Nephron (organoid): ENCODE data around the gene CEP72.
"Not testable (repeated sequence)": the region's sequence is repeated elsewhere in the genome, so short reads cannot be mapped to it uniquely, and the experiment has no call there.

Source experiments
- H3K27ac Mint-ChIP-seq, 3 experiments: 2 replicates each; pipeline ENCODE4 v1.8.0; 2020; ENCODE audit warnings: mixed read lengths in 3 of 3, mild to moderate bottlenecking in 2 of 3, moderate library complexity in 1 of 3
- H3K27me3 Mint-ChIP-seq: 2 replicates; pipeline ENCODE4 v1.8.0; 2021; ENCODE audit warnings: low read depth, mild to moderate bottlenecking, moderate library complexity, mixed read lengths
- H3K36me3 Mint-ChIP-seq: 2 replicates; pipeline ENCODE4 v1.8.0; 2020; ENCODE audit warnings: low read depth, mixed read lengths
- H3K4me1 Mint-ChIP-seq: 2 replicates; pipeline ENCODE4 v1.8.0; 2020; ENCODE audit warnings: mixed read lengths
- H3K4me3 Mint-ChIP-seq, 3 experiments: 2 replicates each; pipeline ENCODE4 v1.8.0; 2020; ENCODE audit warnings: mild to moderate bottlenecking in 3 of 3, mixed read lengths in 3 of 3, moderate library complexity in 2 of 3
- H3K9me3 Mint-ChIP-seq: 2 replicates; pipeline ENCODE4 v1.8.0; 2020; ENCODE audit warnings: mixed read lengths
- CTCF ChIP-seq, 3 experiments: fragments of 200-600 bp; sonication (generic); IDR thresholded peaks; one replicate each; pipeline ENCODE4 v1.5.0; 2021; ENCODE audit warnings: antibody characterized with exemption in 3 of 3; ENCODE audit not compliant: unreplicated experiment in 3 of 3

Gene CEP72

GRCh38 chr5:682651-683358 is 70.7 kb downstream of the CEP72 start:
- H3K36me3 Mint-ChIP-seq, H3K9me3 Mint-ChIP-seq, H3K27ac Mint-ChIP-seq, H3K4me3 Mint-ChIP-seq, H3K4me1 Mint-ChIP-seq: not testable (repeated sequence)
- peaks cover 16% of the 10 kb centered on the region for H3K27me3 Mint-ChIP-seq

- no peaks in the 10 kb centered on the region for H3K36me3 Mint-ChIP-seq
- no peaks in the 10 kb centered on the region for H3K9me3 Mint-ChIP-seq
- H3K4me3 Mint-ChIP-seq, result no peak overlapping the region
- H3K27ac Mint-ChIP-seq, result no peak overlapping the region
- no peaks in the 10 kb centered on the region for H3K4me1 Mint-ChIP-seq
- peaks cover 16% of the 10 kb centered on the region for H3K27me3 Mint-ChIP-seq
- no peak for TF ChIP-seq CTCF (IDR thresholded peaks at IDR 0.05; ENCODE audit: unreplicated experiment in 3 of 3)
Observed at GRCh38 chr5:683551-684481, 71.7 kb downstream of the CEP72 start.

- no peaks in the 10 kb centered on the region for H3K4me1 Mint-ChIP-seq
- no peaks in the 10 kb centered on the region for H3K9me3 Mint-ChIP-seq
- H3K4me3 Mint-ChIP-seq, result no peak overlapping the region
- TF ChIP-seq CTCF (IDR thresholded peaks at IDR 0.05; ENCODE audit: unreplicated experiment in 3 of 3), result no peak
- no peaks in the 10 kb centered on the region for H3K36me3 Mint-ChIP-seq
- peaks cover 16% of the 10 kb centered on the region for H3K27me3 Mint-ChIP-seq
- H3K27ac Mint-ChIP-seq, result no peak overlapping the region
Observed at GRCh38 chr5:684751-685216, 72.6 kb downstream of the CEP72 start.

- H3K9me3 Mint-ChIP-seq, result no peaks in the 10 kb centered on the region
- H3K4me3 Mint-ChIP-seq, result no peak overlapping the region
- H3K27me3 Mint-ChIP-seq, result peaks cover 16% of the 10 kb centered on the region
- TF ChIP-seq CTCF (IDR thresholded peaks at IDR 0.05; ENCODE audit: unreplicated experiment in 3 of 3), result no peak
- no peaks in the 10 kb centered on the region for H3K4me1 Mint-ChIP-seq
- H3K36me3 Mint-ChIP-seq, result no peaks in the 10 kb centered on the region
- H3K27ac Mint-ChIP-seq, result no peak overlapping the region
Observed at GRCh38 chr5:685262-686171, 73.4 kb downstream of the CEP72 start.

GRCh38 chr5:686172-686523 is 74.0 kb downstream of the CEP72 start:
- H3K36me3 Mint-ChIP-seq, H3K4me1 Mint-ChIP-seq, H3K9me3 Mint-ChIP-seq, H3K27ac Mint-ChIP-seq, H3K4me3 Mint-ChIP-seq: not testable (repeated sequence)
- peaks cover 16% of the 10 kb centered on the region for H3K27me3 Mint-ChIP-seq

- H3K27me3 Mint-ChIP-seq, result peaks cover 16% of the 10 kb centered on the region
- H3K36me3 Mint-ChIP-seq, H3K4me3 Mint-ChIP-seq, H3K4me1 Mint-ChIP-seq, H3K9me3 Mint-ChIP-seq, H3K27ac Mint-ChIP-seq: not testable (repeated sequence)
Observed at GRCh38 chr5:686936-687335, 74.8 kb downstream of the CEP72 start.

- H3K9me3 Mint-ChIP-seq, H3K4me1 Mint-ChIP-seq, H3K27ac Mint-ChIP-seq, H3K36me3 Mint-ChIP-seq, H3K4me3 Mint-ChIP-seq: not testable (repeated sequence)
- H3K27me3 Mint-ChIP-seq, result peaks cover 23% of the 10 kb centered on the region
Observed at GRCh38 chr5:688348-689010, 76.3 kb downstream of the CEP72 start.

- not testable (repeated sequence) for H3K27ac Mint-ChIP-seq, H3K4me3 Mint-ChIP-seq, H3K9me3 Mint-ChIP-seq, H3K36me3 Mint-ChIP-seq, H3K4me1 Mint-ChIP-seq
- peaks cover 18% of the 10 kb centered on the region for H3K27me3 Mint-ChIP-seq
Observed at GRCh38 chr5:690293-690692, 78.2 kb downstream of the CEP72 start.

- H3K36me3 Mint-ChIP-seq, H3K9me3 Mint-ChIP-seq, H3K4me3 Mint-ChIP-seq, H3K4me1 Mint-ChIP-seq, H3K27ac Mint-ChIP-seq: not testable (repeated sequence)
- peaks cover 11% of the 10 kb centered on the region for H3K27me3 Mint-ChIP-seq
Observed at GRCh38 chr5:691049-691448, 78.9 kb downstream of the CEP72 start.
